GM23338 (cell line): ENCODE data around the gene FTCD. TPM values are rescaled to one million over a fixed set of nuclear protein-coding genes. Genes with fewer than 3 reads are reported as not detected.

Source experiments
- ATAC-seq: fragments of 200-7000 bp; cut with Tn5 transposase; 3 replicates; pipeline ENCODE4 v1.9.1; 2020
- DNase-seq: peaks from one replicate; pipeline ENCODE4 v3.0.0-alpha.2; 2015; ENCODE audit warnings: low spot score
- H2AFZ ChIP-seq: fragments of 200-600 bp; sonication (generic); 2 replicates; pipeline ENCODE4 v1.8.0; 2016; ENCODE audit warnings: antibody characterized with exemption, mild to moderate bottlenecking, moderate library complexity
- H3F3A ChIP-seq: fragments of 200-600 bp; sonication (generic); replicated peaks from 2 replicates; pipeline ENCODE4 v1.8.0; 2017; ENCODE audit warnings: antibody characterized with exemption, mixed run types, low read depth
- H3K27ac ChIP-seq: fragments of 200-600 bp; sonication (generic); 2 replicates; pipeline ENCODE4 v1.6.1; 2016; ENCODE audit warnings: low read depth
- H3K27me3 ChIP-seq: fragments of 200-600 bp; sonication (generic); 2 replicates; pipeline ENCODE4 v1.8.0; 2016; ENCODE audit warnings: mild to moderate bottlenecking, mixed run types, moderate library complexity; ENCODE audit not compliant: insufficient read depth
- H3K36me3 ChIP-seq: fragments of 200-600 bp; sonication (generic); 2 replicates; pipeline ENCODE4 v1.8.0; 2016; ENCODE audit warnings: mild to moderate bottlenecking; ENCODE audit not compliant: insufficient read depth
- H3K4me1 ChIP-seq: fragments of 200-600 bp; sonication (generic); 2 replicates; pipeline ENCODE4 v1.8.0; 2016; ENCODE audit warnings: mild to moderate bottlenecking, moderate library complexity; ENCODE audit not compliant: insufficient read depth
- H3K4me2 ChIP-seq: fragments of 200-600 bp; sonication (generic); 2 replicates; pipeline ENCODE4 v1.7.1; 2017; ENCODE audit warnings: mixed run types
- H3K4me3 ChIP-seq: fragments of 200-600 bp; sonication (generic); 2 replicates; pipeline ENCODE4 v1.6.1; 2016; ENCODE audit warnings: mixed run types
- H3K79me2 ChIP-seq: fragments of 200-600 bp; sonication (generic); replicated peaks from 2 replicates; pipeline ENCODE4 v1.8.0; 2017; ENCODE audit warnings: mild to moderate bottlenecking; ENCODE audit not compliant: insufficient read depth
- H3K9me2 ChIP-seq: fragments of 200-600 bp; sonication (generic); 2 replicates; pipeline ENCODE4 v1.8.0; 2017; ENCODE audit not compliant: insufficient read depth
- H4K20me1 ChIP-seq: fragments of 200-600 bp; sonication (generic); replicated peaks from 2 replicates; pipeline ENCODE4 v1.8.0; 2017; ENCODE audit warnings: mild to moderate bottlenecking; ENCODE audit not compliant: insufficient read depth
- H3K27ac Mint-ChIP-seq: 2 replicates; pipeline ENCODE4 v1.8.0; 2020; ENCODE audit warnings: inconsistent platforms, mild to moderate bottlenecking, moderate library complexity, mixed read lengths
- H3K27me3 Mint-ChIP-seq: 3 replicates; pipeline ENCODE4 v1.8.0; 2022; ENCODE audit warnings: low read depth, mild to moderate bottlenecking, moderate library complexity, mixed read lengths, inconsistent platforms; ENCODE audit not compliant: insufficient read depth, poor library complexity
- H3K36me3 Mint-ChIP-seq: 3 replicates; pipeline ENCODE4 v1.8.0; 2021; ENCODE audit warnings: low read depth, mild to moderate bottlenecking, inconsistent platforms, moderate library complexity, mixed read lengths
- H3K4me1 Mint-ChIP-seq: 3 replicates; pipeline ENCODE4 v1.8.0; 2020; ENCODE audit warnings: mild to moderate bottlenecking, inconsistent platforms, mixed read lengths
- H3K4me3 Mint-ChIP-seq: 3 replicates; pipeline ENCODE4 v1.8.0; 2021; ENCODE audit warnings: moderate library complexity, mild to moderate bottlenecking, inconsistent platforms, mixed read lengths
- H3K9me3 Mint-ChIP-seq: 3 replicates; pipeline ENCODE4 v1.8.0; 2020; ENCODE audit warnings: moderate library complexity, mild to moderate bottlenecking, inconsistent platforms, mixed read lengths
- CREB1 ChIP-seq: fragments of 250-450 bp; sonication (Bioruptor Pico); IDR thresholded peaks from 2 replicates; pipeline ENCODE4 v1.5.0; 2020; ENCODE audit warnings: low read depth, mild to moderate bottlenecking, moderate library complexity
- CTCF ChIP-seq, 2 experiments: fragments of 200-600 bp in 1 of 2; sonication (generic) in 1 of 2; conservative IDR thresholded peaks; 2 replicates each; pipeline versions ENCODE4 v1.5.1 to v1.6.1; 2016 to 2017; ENCODE audit warnings: antibody characterized with exemption in 2 of 2, low read depth in 2 of 2, mild to moderate bottlenecking in 2 of 2, moderate library complexity in 1 of 2
- ETS1 ChIP-seq: IDR thresholded peaks from 2 replicates; pipeline ENCODE4 v1.6.1; 2016; ENCODE audit warnings: antibody characterized with exemption
- EZH2 ChIP-seq: fragments of 200-600 bp; sonication (generic); IDR thresholded peaks from one replicate; pipeline ENCODE4 v1.8.0; 2017; ENCODE audit warnings: antibody characterized with exemption, mild to moderate bottlenecking, low read depth; ENCODE audit not compliant: unreplicated experiment
- POLR2AphosphoS5 ChIP-seq: IDR thresholded peaks from 2 replicates; pipeline ENCODE4 v1.6.1; 2016; ENCODE audit warnings: antibody characterized with exemption, low read depth
- REST ChIP-seq: IDR thresholded peaks from one replicate; pipeline ENCODE4 v1.6.1; 2018; ENCODE audit warnings: antibody characterized with exemption; ENCODE audit not compliant: unreplicated experiment
- STAT1 ChIP-seq: IDR thresholded peaks from one replicate; pipeline ENCODE4 v1.6.1; 2016; ENCODE audit warnings: antibody characterized with exemption; ENCODE audit not compliant: unreplicated experiment
- ZNF114 ChIP-seq: fragments of 250-450 bp; sonication (Bioruptor Pico); IDR thresholded peaks from 2 replicates; pipeline ENCODE4 v1.5.0; 2020; ENCODE audit warnings: mild to moderate bottlenecking, moderate library complexity
- polyA plus RNA-seq: library from polyadenylated mRNA; unstranded; fragments of >200 nt; fragmentation: Nextera tagmentation; extraction: Ambion mirVana; gene quantifications from 2 replicates; pipeline ENCODE4 v1.2.1, GENCODE V29; 2016
- total RNA-seq: library from RNA; depleted of rRNA; stranded (reverse); fragments of >200 nt; shearing (Covaris generic); gene quantifications from 2 replicates; pipeline ENCODE4 v1.2.3, GENCODE V29; 2014

The FTCD gene
- total and polyA plus RNA-seq, 2 experiments from 2014 or later = 0.90 to 2.3 TPM

- H3K36me3 Mint-ChIP-seq = peaks cover 20% of the 10 kb centered on the region
- peak; percentile 84 for ATAC-seq
- H3K27ac Mint-ChIP-seq = no peak within 1 kb of the TSS
- Histone ChIP-seq H3F3A (no peaks in the 10 kb centered on the region), H4K20me1 (peaks cover 10% of the 10 kb centered on the region; the same call in 1 of the 2 replicates), H2AFZ (no peak within 1 kb of the TSS), H3K4me3 (peak within 1 kb of the TSS; percentile 66), H3K4me1 (0 out of 2 replicates have a peak, but pooled peaks cover 3% of the 10 kb centered on the region), H3K27me3 (peaks cover 14% of the 10 kb centered on the region; the same call in 1 of the 2 replicates), H3K36me3 (no peaks in the 10 kb centered on the region), H3K27ac (no peak within 1 kb of the TSS), H3K9me2 (no peaks in the 10 kb centered on the region), H3K4me2 (peak within 1 kb of the TSS; percentile 82), H3K79me2 (peaks cover 32% of the 10 kb centered on the region)
- DNase-seq = peak; percentile 85
- peaks cover 3% of the 10 kb centered on the region; the same call in 1 of the 3 replicates for H3K4me1 Mint-ChIP-seq
- TF ChIP-seq CREB1 (no peak), POLR2AphosphoS5 (peak; percentile 78), CTCF (conservative IDR thresholded peaks at IDR 0.05; ENCODE audit: low read depth in 2 of 2) (peak in 1 of 2 experiments; percentile 41; a peak in 2 of 4 replicates)
- H3K4me3 Mint-ChIP-seq = peak within 1 kb of the TSS; percentile 74
- peaks cover 24% of the 10 kb centered on the region for H3K9me3 Mint-ChIP-seq
- peaks cover 26% of the 10 kb centered on the region for H3K27me3 Mint-ChIP-seq
Measured at GRCh38 chr21:46097336-46098293, 57.8 kb downstream of the FTCD start, which contains the start of gene COL6A2. TSS of gene COL6A2 (plus strand) at chr21:46098112.

- peak overlapping the region; percentile 66 for H3K4me3 ChIP-seq
- H3K4me2 ChIP-seq = peak overlapping the region; percentile 82
- H3K36me3 ChIP-seq = no peaks in the 10 kb centered on the region
- H2AFZ ChIP-seq = no peak overlapping the region
- H4K20me1 ChIP-seq = peaks cover 10% of the 10 kb centered on the region; the same call in 1 of the 2 replicates
- H3K27ac ChIP-seq = no peak overlapping the region
- Mint-ChIP-seq H3K9me3 (peaks cover 28% of the 10 kb centered on the region), H3K27me3 (peaks cover 31% of the 10 kb centered on the region), H3K27ac (no peak overlapping the region), H3K4me3 (peak overlapping the region; percentile 56), H3K4me1 (peaks cover 3% of the 10 kb centered on the region; the same call in 1 of the 3 replicates), H3K36me3 (peaks cover 27% of the 10 kb centered on the region)
- peak; percentile 9 for ATAC-seq
- 0 out of 2 replicates have a peak, but pooled peaks cover 3% of the 10 kb centered on the region for H3K4me1 ChIP-seq
- no peaks in the 10 kb centered on the region for H3F3A ChIP-seq
- peak; percentile 44 for DNase-seq
- peaks cover 14% of the 10 kb centered on the region; the same call in 1 of the 2 replicates for H3K27me3 ChIP-seq
- no peaks in the 10 kb centered on the region for H3K9me2 ChIP-seq
- peaks cover 23% of the 10 kb centered on the region for H3K79me2 ChIP-seq
- TF ChIP-seq CTCF (conservative IDR thresholded peaks at IDR 0.05; ENCODE audit: low read depth in 2 of 2) (no peak), REST (no peak), ETS1 (no peak), POLR2AphosphoS5 (no peak), STAT1 (no peak), ZNF114 (no peak), EZH2 (no peak)
Measured at GRCh38 chr21:46096596-46097335, 58.6 kb downstream of the FTCD start.
